ENCODE measurements around the gene ZNRF2. TPM values are rescaled to one million over a fixed set of nuclear protein-coding genes. Genes with fewer than 3 reads are reported as not detected.
A peak's percentile ranks its signal among the peaks of the same experiment; 100 is the strongest.

The ZNRF2 gene
- total RNA-seq, 1 donor from 2014 or later, result 12.5 TPM

DNA sequence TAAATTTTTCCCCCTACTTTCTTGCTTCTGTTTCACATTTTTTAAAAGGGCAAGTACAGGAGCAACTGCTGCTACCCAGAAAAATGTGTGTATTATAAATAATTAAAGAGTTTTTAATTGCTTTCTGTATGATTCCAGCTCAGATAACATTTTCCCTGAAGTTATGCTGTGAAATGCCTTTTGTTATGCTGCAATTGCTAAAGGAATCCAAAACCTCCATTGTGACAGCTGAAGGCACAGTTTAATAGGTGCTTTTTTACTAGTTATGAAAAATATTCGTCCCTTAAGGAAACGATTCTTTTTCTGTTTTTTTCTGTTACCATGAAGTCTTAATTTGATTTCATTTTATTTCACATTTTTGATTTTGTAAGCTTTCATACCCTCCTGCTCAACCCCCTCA is 83.2 kb downstream of the ZNRF2 start:
- H3K27me3 Mint-ChIP-seq (ENCODE audit: low read depth), result no peaks in the 10 kb centered on the region
- H3K27ac Mint-ChIP-seq, result peak overlapping the region; percentile 61
- TF ChIP-seq, protein P1, sequence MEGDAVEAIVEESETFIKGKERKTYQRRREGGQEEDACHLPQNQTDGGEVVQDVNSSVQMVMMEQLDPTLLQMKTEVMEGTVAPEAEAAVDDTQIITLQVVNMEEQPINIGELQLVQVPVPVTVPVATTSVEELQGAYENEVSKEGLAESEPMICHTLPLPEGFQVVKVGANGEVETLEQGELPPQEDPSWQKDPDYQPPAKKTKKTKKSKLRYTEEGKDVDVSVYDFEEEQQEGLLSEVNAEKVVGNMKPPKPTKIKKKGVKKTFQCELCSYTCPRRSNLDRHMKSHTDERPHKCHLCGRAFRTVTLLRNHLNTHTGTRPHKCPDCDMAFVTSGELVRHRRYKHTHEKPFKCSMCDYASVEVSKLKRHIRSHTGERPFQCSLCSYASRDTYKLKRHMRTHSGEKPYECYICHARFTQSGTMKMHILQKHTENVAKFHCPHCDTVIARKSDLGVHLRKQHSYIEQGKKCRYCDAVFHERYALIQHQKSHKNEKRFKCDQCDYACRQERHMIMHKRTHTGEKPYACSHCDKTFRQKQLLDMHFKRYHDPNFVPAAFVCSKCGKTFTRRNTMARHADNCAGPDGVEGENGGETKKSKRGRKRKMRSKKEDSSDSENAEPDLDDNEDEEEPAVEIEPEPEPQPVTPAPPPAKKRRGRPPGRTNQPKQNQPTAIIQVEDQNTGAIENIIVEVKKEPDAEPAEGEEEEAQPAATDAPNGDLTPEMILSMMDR (IDR thresholded peaks at IDR 0.05; ENCODE audit: unreplicated experiment), result no peak
- peaks cover 10% of the 10 kb centered on the region for H3K36me3 Mint-ChIP-seq
- no peak overlapping the region for H3K4me3 Mint-ChIP-seq
- H3K9me3 Mint-ChIP-seq, result no peaks in the 10 kb centered on the region
- no peak for DNase-seq (ENCODE audit: low spot score in 2 of 2, unreplicated experiment in 2 of 2)
- H3K4me1 Mint-ChIP-seq, result peaks cover 29% of the 10 kb centered on the region

DNA sequence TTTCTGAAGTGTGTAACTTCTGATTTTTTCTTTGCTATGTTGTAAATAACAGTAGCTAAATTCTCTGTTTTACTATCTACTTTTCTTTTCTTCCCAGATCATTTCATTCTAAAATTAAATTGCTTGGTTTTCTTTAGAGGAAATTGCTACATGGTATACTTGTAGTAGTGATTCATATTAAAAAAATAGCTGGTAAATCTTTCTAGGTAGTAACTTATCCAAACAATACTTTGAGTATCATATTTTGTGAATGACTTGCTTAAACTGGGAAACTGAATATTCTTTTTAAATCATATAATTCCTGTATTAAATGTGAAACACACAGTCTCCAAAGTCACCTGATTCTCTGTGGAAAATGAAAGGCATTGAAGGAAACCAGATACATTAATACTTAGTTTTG is 85.5 kb downstream of the ZNRF2 start:
- Mint-ChIP-seq H3K9me3 (no peaks in the 10 kb centered on the region), H3K27me3 (ENCODE audit: low read depth) (no peaks in the 10 kb centered on the region), H3K36me3 (peaks cover 10% of the 10 kb centered on the region), H3K4me1 (peaks cover 24% of the 10 kb centered on the region), H3K4me3 (no peak overlapping the region), H3K27ac (no peak overlapping the region)
- DNase-seq (ENCODE audit: low spot score in 2 of 2, unreplicated experiment in 2 of 2), result no peak
- TF ChIP-seq, protein P1 (IDR thresholded peaks at IDR 0.05; ENCODE audit: unreplicated experiment), result no peak

DNA sequence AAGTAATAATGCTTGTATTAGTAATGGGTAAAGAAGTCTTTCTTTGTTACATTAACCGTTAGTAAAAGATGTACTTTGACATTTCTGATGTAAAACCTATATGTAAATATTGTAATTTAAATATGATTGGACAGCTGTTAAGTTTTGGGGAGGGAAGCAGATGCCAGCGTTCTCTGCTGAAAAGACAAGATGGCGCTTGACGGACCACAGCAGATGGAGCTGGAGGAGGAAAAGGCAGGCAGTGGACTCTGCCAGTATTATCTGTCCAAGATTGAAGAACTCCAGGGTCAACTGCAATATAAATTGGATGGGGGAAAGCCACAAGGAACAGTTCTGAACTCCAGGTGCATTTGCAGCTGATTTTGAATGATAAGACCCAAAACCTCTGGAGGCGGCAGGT is 86.9 kb downstream of the ZNRF2 start:
- H3K4me3 Mint-ChIP-seq, result no peak overlapping the region
- H3K27me3 Mint-ChIP-seq (ENCODE audit: low read depth), result no peaks in the 10 kb centered on the region
- DNase-seq (ENCODE audit: low spot score in 2 of 2, unreplicated experiment in 2 of 2), result no peak
- H3K9me3 Mint-ChIP-seq, result no peaks in the 10 kb centered on the region
- peaks cover 24% of the 10 kb centered on the region for H3K4me1 Mint-ChIP-seq
- peaks cover 10% of the 10 kb centered on the region for H3K36me3 Mint-ChIP-seq
- no peak overlapping the region for H3K27ac Mint-ChIP-seq
- TF ChIP-seq, protein P1 (IDR thresholded peaks at IDR 0.05; ENCODE audit: unreplicated experiment), result no peak

DNA sequence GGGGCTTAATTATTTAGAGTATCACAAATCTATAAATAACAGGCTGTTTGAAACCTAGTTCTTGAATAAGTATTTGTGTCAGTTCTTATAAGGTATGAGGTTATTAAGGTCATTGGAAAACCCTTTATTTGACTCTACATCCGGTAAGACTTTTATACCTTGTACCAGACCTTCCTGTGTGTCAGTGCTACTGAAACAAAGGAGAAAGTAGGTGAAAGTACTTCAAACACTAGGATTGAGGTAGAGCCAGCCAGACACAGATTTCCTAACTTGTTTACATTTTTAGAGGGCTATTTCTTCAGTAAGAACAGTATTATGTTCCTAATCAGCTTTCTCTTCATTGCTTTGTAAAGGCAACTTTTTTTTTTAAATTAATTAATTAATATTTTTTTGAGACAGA is 93.9 kb downstream of the ZNRF2 start:
- H3K4me3 Mint-ChIP-seq, result no peak overlapping the region
- H3K36me3 Mint-ChIP-seq, result peaks cover 16% of the 10 kb centered on the region
- DNase-seq (ENCODE audit: low spot score in 2 of 2, unreplicated experiment in 2 of 2), result no peak
- H3K9me3 Mint-ChIP-seq, result peaks cover 11% of the 10 kb centered on the region
- no peak overlapping the region for H3K27ac Mint-ChIP-seq
- no peaks in the 10 kb centered on the region for H3K4me1 Mint-ChIP-seq
- no peaks in the 10 kb centered on the region for H3K27me3 Mint-ChIP-seq (ENCODE audit: low read depth)
- TF ChIP-seq, protein P1 (IDR thresholded peaks at IDR 0.05; ENCODE audit: unreplicated experiment), result no peak

- Mint-ChIP-seq H3K27me3 (ENCODE audit: low read depth) (no peaks in the 10 kb centered on the region), H3K9me3 (peaks cover 19% of the 10 kb centered on the region), H3K4me1 (no peaks in the 10 kb centered on the region), H3K27ac (no peak overlapping the region), H3K36me3 (peaks cover 18% of the 10 kb centered on the region), H3K4me3 (no peak overlapping the region)
- TF ChIP-seq, protein P1 (IDR thresholded peaks at IDR 0.05; ENCODE audit: unreplicated experiment), result no peak
- no peak for DNase-seq (ENCODE audit: low spot score in 2 of 2, unreplicated experiment in 2 of 2)
Observed at GRCh38 chr7:30379131-30379530, 94.7 kb downstream of the ZNRF2 start.

DNA sequence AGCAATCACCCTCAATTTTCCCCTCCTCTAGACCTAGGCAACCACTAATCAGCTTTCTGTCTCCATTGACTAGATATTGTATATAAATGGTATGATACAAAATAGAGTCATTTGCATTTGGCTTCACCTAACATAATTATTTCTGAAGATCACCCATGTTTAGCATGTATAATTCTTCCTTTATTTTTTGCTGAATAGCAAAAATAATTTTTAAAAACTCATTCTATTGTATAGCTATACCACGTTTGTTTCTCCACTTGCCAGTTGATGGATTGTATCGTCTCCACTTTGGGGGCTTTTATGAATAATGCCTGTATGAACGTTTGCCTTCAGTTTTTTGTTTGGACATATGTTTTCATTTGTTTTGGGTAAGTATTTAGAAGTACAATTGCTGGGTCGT is 95.3 kb downstream of the ZNRF2 start:
- no peak for DNase-seq (ENCODE audit: low spot score in 2 of 2, unreplicated experiment in 2 of 2)
- Mint-ChIP-seq H3K36me3 (peaks cover 18% of the 10 kb centered on the region), H3K27me3 (ENCODE audit: low read depth) (no peaks in the 10 kb centered on the region), H3K27ac (no peak overlapping the region), H3K9me3 (peaks cover 25% of the 10 kb centered on the region), H3K4me1 (no peaks in the 10 kb centered on the region), H3K4me3 (no peak overlapping the region)
- TF ChIP-seq, protein P1 (IDR thresholded peaks at IDR 0.05; ENCODE audit: unreplicated experiment), result no peak
